GM13977 (cell line): ENCODE data around the gene CFL2.

Source experiments
- DNase-seq: peaks from one replicate; pipeline ENCODE4 v3.0.0; 2012; ENCODE audit warnings: low spot score
- CTCF ChIP-seq: IDR thresholded peaks from 2 replicates; pipeline ENCODE4 v1.5.1; 2012; ENCODE audit warnings: mild to moderate bottlenecking, control low read depth; ENCODE audit not compliant: insufficient read depth; ENCODE audit errors: extremely low read depth, missing control alignments
- in situ Hi-C: fragments of 300-500 bp; cut with MboI; formaldehyde crosslinking; loops from one replicate; pipeline ENCODE4 v1.12.0; 2022; ENCODE audit warnings: low sequenced_read_pairs, low pct_unique_long_range_greater_than_20kb, mixed read lengths, inconsistent platforms; ENCODE audit not compliant: unreplicated experiment

The CFL2 gene

GRCh38 chr14:34711796-34712712, 2.3 kb downstream of the CFL2 start:
- in situ Hi-C loops = no loop called here
- no peak for DNase-seq
- no peak for TF ChIP-seq CTCF

GRCh38 chr14:34711169-34711568, 3.2 kb downstream of the CFL2 start:
- TF ChIP-seq CTCF = no peak
- in situ Hi-C loops = no loop called here
- peak; percentile 73 for DNase-seq

GRCh38 chr14:34710744-34711143, 3.6 kb downstream of the CFL2 start:
- no peak for TF ChIP-seq CTCF
- in situ Hi-C loops = no loop called here
- DNase-seq = no peak

- TF ChIP-seq CTCF = no peak
- in situ Hi-C loops = no loop called here
- DNase-seq = no peak
Measured at GRCh38 chr14:34710006-34710405, 4.4 kb downstream of the CFL2 start.

GRCh38 chr14:34707722-34708121, 6.7 kb downstream of the CFL2 start:
- in situ Hi-C loops = no loop called here
- TF ChIP-seq CTCF = no peak
- no peak for DNase-seq

GRCh38 chr14:34701808-34702207, 12.6 kb downstream of the CFL2 start:
- in situ Hi-C loops = no loop called here
- TF ChIP-seq CTCF = no peak
- DNase-seq = no peak
